Adrenal gland (tissue), 12 donors: Measurements from ENCODE around the gene HPDL. TPM values are rescaled to one million over a fixed set of nuclear protein-coding genes. Genes with fewer than 3 reads are reported as not detected.

Experiments
- DNase-seq, 7 donors: peaks; one replicate each; pipeline ENCODE4 v3.0.0-alpha.2; 2019 to 2020
- H3K27ac ChIP-seq, 5 donors: fragments of 200-600 bp; sonication (generic) in 4 of 5; 1 replicate in 3 of 5; 2 replicates in 2 of 5; pipeline versions ENCODE4 v1.5.1 to v1.8.0; 2016 to 2020; ENCODE audit warnings: mild to moderate bottlenecking in 1 of 5
- H3K27me3 ChIP-seq: fragments of 200-600 bp; 2 replicates; pipeline ENCODE4 v1.8.0; 2021
- H3K36me3 ChIP-seq, 2 donors: fragments of 200-600 bp; replicated peaks in 1 of 2; 1 replicate in 1 of 2; 2 replicates in 1 of 2; pipeline versions ENCODE4 v1.5.1 to v1.8.0; 2018 to 2022
- H3K4me1 ChIP-seq, 2 donors: fragments of 200-600 bp; replicated peaks in 1 of 2; 1 replicate in 1 of 2; 2 replicates in 1 of 2; pipeline versions ENCODE4 v1.5.1 to v1.8.0; 2018 to 2021
- H3K4me3 ChIP-seq, 4 donors: fragments of 200-600 bp; sonication (generic) in 3 of 4; one replicate each; pipeline ENCODE4 v1.5.1; 2016 to 2018
- H3K9me3 ChIP-seq, 3 donors: fragments of 200-600 bp; sonication (generic) in 1 of 3; replicated peaks in 1 of 3; 1 replicate in 2 of 3; 2 replicates in 1 of 3; pipeline versions ENCODE4 v1.5.1 to v1.8.0; 2016 to 2021
- CTCF ChIP-seq, 6 experiments: fragments of 450-650 bp in 4 of 6; fragments of 200-600 bp in 2 of 6; sonication (generic) in 1 of 6; IDR thresholded peaks; 1 replicate in 5 of 6; 2 replicates in 1 of 6; pipeline versions ENCODE4 v1.5.1 to v1.8.0; 2016 to 2021; ENCODE audit warnings: antibody characterized with exemption in 6 of 6, mild to moderate bottlenecking in 2 of 6, moderate library complexity in 1 of 6
- POLR2A ChIP-seq, 2 donors: fragments of 450-650 bp; IDR thresholded peaks; one replicate each; pipeline ENCODE4 v1.6.1; 2017; ENCODE audit warnings: antibody characterized with exemption in 2 of 2, mild to moderate bottlenecking in 2 of 2, moderate library complexity in 1 of 2
- WGBS, 4 donors: extraction: QIAGEN DNeasy Blood & Tissue Kit in 2 of 4; methylation state at CpG; one replicate each; pipeline versions ENCODE4 v1.1.5 to v1.1.7; 2013 to 2017; 5-methylcytosine and 5-hydroxymethylcytosine counted together
- intact Hi-C, 2 donors: fragments of 100-400 bp; cut with DNase I; formaldehyde crosslinking; loops; one replicate each; pipeline versions ENCODE4 v1.14.1 to v1.15.0; 2022 to 2023
- polyA plus RNA-seq, 3 donors: library from polyadenylated mRNA; stranded (reverse); fragments of 200-250 nt in 2 of 3; fragments of 350-450 nt in 1 of 3; fragmentation: Illumina TruSeq in 1 of 3; extraction: RNeasy Lipid Tissue Mini Kit (QIAGEN cat#74804) in 1 of 3; gene quantifications; one replicate each; pipeline ENCODE4 v1.2.3, GENCODE V29; 2013 to 2014
- total RNA-seq, 9 donors: library from RNA; depleted of rRNA in 4 of 9; stranded (reverse); fragments of >200 nt in 4 of 9; fragments of 120-200 nt in 1 of 9; fragmentation: NEBNext Ultra II Directional in 1 of 9; extraction: Animal tissue kit (Norgen Biotek cat#: 25700) in 1 of 9; gene quantifications; one replicate each; pipeline versions ENCODE4 v1.1.0 to v1.2.4, GENCODE V29; 2013 to 2023
- donor health status: healthy with polysubstance abuse.
- donor health status: Bipolar disorder and iron deficiency.
- donor health status: DM: yes; HTN: yes; CAD: no.
- donor health status: DM: no; HTN: no; CAD: no.
- donor health status: DM: no; HTN: no; CAD: no.
- donor health status: DM: yes; HTN: yes; CAD: no.

HPDL gene
- total and polyA plus RNA-seq, 12 donors: 0.16 to 2.9 (median 0.33) TPM; not detected in 3

- H3K9me3 ChIP-seq: no peaks in the 10 kb centered on the region
- 81 to 85% (median 83%) methylated on average over 3 of the region's 3 CpGs for WGBS, 4 donors
- H3K27ac ChIP-seq: no peak overlapping the region
- H3K27me3 ChIP-seq: no peaks in the 10 kb centered on the region
- no peak for DNase-seq
- no peaks in the 10 kb centered on the region for H3K36me3 ChIP-seq
- H3K4me3 ChIP-seq: no peak overlapping the region
- intact Hi-C loops: no loop called here
- no peaks in the 10 kb centered on the region for H3K4me1 ChIP-seq
- no peak for TF ChIP-seq CTCF (IDR thresholded peaks at IDR 0.05)
Measured at GRCh38 chr1:45314266-45314665, 12.4 kb upstream of the HPDL start.

GRCh38 chr1:45317166-45317565, 9.5 kb upstream of the HPDL start:
- Histone ChIP-seq H3K27me3 (no peaks in the 10 kb centered on the region), H3K27ac (no peak overlapping the region), H3K9me3 (no peaks in the 10 kb centered on the region), H3K4me3 (no peak overlapping the region), H3K4me1 (no peaks in the 10 kb centered on the region), H3K36me3 (no peaks in the 10 kb centered on the region)
- DNase-seq: no peak
- TF ChIP-seq CTCF (IDR thresholded peaks at IDR 0.05): no peak
- TF ChIP-seq POLR2A (IDR thresholded peaks at IDR 0.05): no peak
- WGBS, 4 donors: 70 to 78% (median 73%) methylated on average over 4 of the region's 4 CpGs
- intact Hi-C loops: no loop called here

DNA sequence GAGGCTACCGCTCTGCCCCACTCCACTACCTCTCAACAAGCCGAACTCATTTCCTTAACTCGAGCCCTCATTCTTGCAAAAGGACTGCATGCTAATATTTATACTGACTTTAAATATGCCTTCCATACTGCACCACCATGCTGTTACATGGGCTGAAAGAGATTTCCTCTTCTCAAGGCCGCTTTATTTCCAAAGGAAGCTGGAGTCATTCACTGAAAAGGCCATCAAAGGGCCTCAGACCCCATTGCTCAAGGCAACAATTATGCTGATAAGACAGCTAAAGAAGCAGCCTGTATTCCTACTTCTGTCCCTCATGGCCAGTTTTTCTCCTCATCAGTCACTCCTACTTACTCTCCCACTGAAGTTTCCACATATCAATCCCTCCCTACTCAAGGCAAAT, 6.9 kb upstream of the HPDL start:
- TF ChIP-seq POLR2A (IDR thresholded peaks at IDR 0.05) (no peak), CTCF (IDR thresholded peaks at IDR 0.05) (no peak)
- no peak for DNase-seq
- Histone ChIP-seq H3K4me3 (no peak overlapping the region), H3K4me1 (no peaks in the 10 kb centered on the region), H3K9me3 (no peaks in the 10 kb centered on the region), H3K36me3 (no peaks in the 10 kb centered on the region), H3K27ac (no peak overlapping the region), H3K27me3 (no peaks in the 10 kb centered on the region)
- intact Hi-C loops: no loop called here
- WGBS, 4 donors: 80 to 91% (median 81%) methylated on average over 4 of the region's 4 CpGs

DNA sequence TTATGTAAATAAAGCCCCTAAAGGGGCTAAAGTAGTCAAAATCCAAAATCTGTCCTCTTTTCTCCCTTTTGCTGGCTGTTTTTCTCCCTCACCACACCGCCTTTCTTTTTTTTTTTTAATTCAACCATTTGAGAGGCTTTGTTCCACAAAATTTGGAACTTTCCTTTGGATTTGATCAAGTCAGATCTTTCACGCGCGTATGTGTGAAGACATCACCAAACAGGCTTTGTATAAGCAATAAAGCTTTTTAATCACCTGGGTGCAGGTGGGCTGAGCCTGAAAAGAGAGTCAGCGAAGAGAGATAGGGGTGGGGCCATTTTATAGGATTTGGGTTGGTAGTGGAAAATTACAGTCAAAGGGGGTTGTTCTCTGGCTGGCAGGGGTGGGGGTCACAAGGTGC, 5.3 kb upstream of the HPDL start:
- no peaks in the 10 kb centered on the region for H3K4me1 ChIP-seq
- H3K27me3 ChIP-seq: no peaks in the 10 kb centered on the region
- peak in 1 of 7 donors; percentile 7 for DNase-seq
- 92 to 94% (median 93%) methylated on average over 5 of the region's 5 CpGs for WGBS, 4 donors
- intact Hi-C loops: no loop called here
- no peak for TF ChIP-seq POLR2A (IDR thresholded peaks at IDR 0.05)
- TF ChIP-seq CTCF (IDR thresholded peaks at IDR 0.05): no peak
- no peak overlapping the region for H3K27ac ChIP-seq
- no peaks in the 10 kb centered on the region for H3K36me3 ChIP-seq
- no peaks in the 10 kb centered on the region for H3K9me3 ChIP-seq
- no peak overlapping the region for H3K4me3 ChIP-seq
